ENCODE data around the gene SYCE3.

SYCE3 gene

DNA sequence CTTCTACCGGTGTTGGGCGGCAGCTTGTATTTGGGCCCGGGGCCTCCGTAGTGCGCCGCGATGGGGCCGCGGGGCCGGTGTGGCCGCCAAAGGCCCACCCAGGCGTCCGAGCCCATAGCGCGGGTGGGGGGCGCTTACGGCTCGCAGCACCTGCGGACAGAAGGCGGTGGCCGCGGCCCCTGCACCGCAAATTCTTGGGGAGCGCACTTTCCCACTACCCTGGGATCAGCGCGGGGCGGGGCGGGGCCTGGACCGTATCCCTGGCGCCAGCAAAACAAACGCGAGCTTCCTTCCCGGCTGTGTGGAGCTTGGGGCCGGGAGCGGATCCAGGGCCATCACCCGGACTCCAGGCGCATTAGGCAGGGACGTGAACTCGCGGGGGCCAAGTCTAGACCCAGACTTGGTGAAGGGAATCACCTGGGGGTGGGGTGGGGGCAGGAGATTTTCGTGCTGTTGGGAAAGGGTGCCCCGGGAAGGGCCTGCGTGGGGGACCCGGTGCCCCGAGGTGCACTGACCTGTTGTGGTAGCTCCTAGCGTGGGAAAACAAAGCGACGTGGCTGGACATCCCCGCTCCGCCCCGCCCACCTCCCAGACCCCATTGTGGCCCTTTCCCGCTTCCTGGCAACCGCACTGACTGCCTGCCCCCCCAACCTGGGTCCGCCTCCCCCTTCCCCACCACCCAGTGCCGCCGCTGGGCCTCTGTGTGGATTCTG is 30.6 kb downstream of the SYCE3 start:
- no peaks in the 10 kb centered on the region for H4K20me1 ChIP-seq (ENCODE audit: control insufficient read depth, insufficient read depth, low read depth, low read length)
- no peaks in the 10 kb centered on the region for H3K9me3 ChIP-seq (ENCODE audit: control insufficient read depth, insufficient read depth, low read length)
- H3K4me2 ChIP-seq (ENCODE audit: low read length) = peak overlapping the region; percentile 94
- TF ChIP-seq, protein P1, sequence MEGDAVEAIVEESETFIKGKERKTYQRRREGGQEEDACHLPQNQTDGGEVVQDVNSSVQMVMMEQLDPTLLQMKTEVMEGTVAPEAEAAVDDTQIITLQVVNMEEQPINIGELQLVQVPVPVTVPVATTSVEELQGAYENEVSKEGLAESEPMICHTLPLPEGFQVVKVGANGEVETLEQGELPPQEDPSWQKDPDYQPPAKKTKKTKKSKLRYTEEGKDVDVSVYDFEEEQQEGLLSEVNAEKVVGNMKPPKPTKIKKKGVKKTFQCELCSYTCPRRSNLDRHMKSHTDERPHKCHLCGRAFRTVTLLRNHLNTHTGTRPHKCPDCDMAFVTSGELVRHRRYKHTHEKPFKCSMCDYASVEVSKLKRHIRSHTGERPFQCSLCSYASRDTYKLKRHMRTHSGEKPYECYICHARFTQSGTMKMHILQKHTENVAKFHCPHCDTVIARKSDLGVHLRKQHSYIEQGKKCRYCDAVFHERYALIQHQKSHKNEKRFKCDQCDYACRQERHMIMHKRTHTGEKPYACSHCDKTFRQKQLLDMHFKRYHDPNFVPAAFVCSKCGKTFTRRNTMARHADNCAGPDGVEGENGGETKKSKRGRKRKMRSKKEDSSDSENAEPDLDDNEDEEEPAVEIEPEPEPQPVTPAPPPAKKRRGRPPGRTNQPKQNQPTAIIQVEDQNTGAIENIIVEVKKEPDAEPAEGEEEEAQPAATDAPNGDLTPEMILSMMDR (IDR thresholded peaks at IDR 0.05; ENCODE audit: low read depth, low read length, poor library complexity, severe bottlenecking) = no peak
- no peak for TF ChIP-seq EZH2phosphoT487 (IDR thresholded peaks at IDR 0.05; ENCODE audit: borderline replicate concordance, low read length)
- H3K27ac ChIP-seq (ENCODE audit: low read depth, low read length) = peak overlapping the region; percentile 97
- peaks cover 67% of the 10 kb centered on the region for H3K4me1 ChIP-seq (ENCODE audit: control insufficient read depth, low read length)
- peaks cover 57% of the 10 kb centered on the region for H3F3A ChIP-seq (ENCODE audit: control insufficient read depth, insufficient read depth)
- no peaks in the 10 kb centered on the region for H3K27me3 ChIP-seq (ENCODE audit: control insufficient read depth, low read length)
- peak overlapping the region; percentile 91 for H3K4me3 ChIP-seq (ENCODE audit: low read length)
- H3K9me2 ChIP-seq (replicated peaks; ENCODE audit: control insufficient read depth, low read length) = no peaks in the 10 kb centered on the region
- peaks cover 17% of the 10 kb centered on the region for H3K79me2 ChIP-seq (ENCODE audit: control insufficient read depth, low read length)
- peaks cover 2% of the 10 kb centered on the region; the same call in 1 of the 2 replicates for H3K36me3 ChIP-seq (ENCODE audit: control insufficient read depth, low read length)

DNA sequence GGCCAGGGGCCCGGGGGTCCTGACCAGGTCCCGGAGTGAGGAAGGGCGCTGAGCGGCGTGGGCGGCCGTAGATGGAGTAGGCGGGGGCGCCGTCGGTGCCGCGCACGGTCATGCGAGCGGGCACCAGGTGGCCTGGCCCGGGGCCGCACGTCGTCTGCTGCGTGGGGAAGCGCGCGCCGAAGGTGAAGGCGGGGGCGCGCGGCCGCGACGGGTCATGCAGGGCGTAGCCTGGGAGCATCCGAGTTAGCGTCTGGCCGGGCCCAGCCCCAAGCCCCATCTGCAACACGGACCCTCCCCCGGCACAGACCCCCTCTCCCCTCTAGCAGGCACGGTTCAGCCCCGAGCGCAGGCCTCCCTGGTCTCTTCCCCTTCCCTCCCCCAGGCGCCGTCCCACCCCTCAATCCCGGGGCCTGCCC is 31.2 kb downstream of the SYCE3 start:
- Histone ChIP-seq H3K4me3 (ENCODE audit: low read length) (peak overlapping the region; percentile 91), H3K27me3 (ENCODE audit: control insufficient read depth, low read length) (no peaks in the 10 kb centered on the region)

DNA sequence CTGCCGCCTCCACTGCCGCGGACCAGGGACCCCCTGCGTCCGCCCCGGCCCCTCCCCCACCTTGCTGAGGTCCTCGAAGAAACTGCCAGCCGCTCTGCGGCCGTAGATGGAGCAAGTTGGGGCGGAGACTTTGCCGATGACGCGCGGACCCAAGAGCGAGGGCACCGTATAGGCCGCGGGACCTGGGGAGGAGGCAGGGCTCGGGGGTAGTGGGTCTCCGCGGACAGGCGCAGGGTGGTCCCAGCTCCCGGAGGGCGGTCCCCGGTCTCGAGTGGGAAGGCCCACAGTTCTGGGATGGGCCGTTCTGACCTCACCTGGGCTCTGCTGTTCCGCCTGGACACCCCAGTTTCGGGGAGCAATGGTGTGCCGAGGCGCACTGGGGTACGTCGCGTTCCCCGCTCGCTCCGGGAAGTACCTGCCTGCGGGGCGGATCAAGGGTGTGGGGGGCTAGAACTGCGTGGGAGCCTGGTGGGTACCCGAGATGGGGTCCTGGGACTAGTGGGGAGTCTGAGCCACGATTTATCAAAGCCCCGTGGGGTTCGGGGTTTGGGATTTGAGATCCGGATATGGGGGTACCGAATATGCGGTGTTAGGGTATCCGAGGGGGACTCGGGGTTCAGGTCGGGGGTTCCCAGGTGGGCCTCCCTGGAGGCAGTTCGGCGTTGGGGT is 31.7 kb downstream of the SYCE3 start:
- H3K79me2 ChIP-seq (ENCODE audit: control insufficient read depth, low read length) = peaks cover 24% of the 10 kb centered on the region
- H3K4me3 ChIP-seq (ENCODE audit: low read length) = peak overlapping the region; percentile 91
- peaks cover 50% of the 10 kb centered on the region for H3F3A ChIP-seq (ENCODE audit: control insufficient read depth, insufficient read depth)
- no peaks in the 10 kb centered on the region for H3K9me2 ChIP-seq (replicated peaks; ENCODE audit: control insufficient read depth, low read length)
- peaks cover 2% of the 10 kb centered on the region; the same call in 1 of the 2 replicates for H3K36me3 ChIP-seq (ENCODE audit: control insufficient read depth, low read length)
- peaks cover 63% of the 10 kb centered on the region for H3K4me1 ChIP-seq (ENCODE audit: control insufficient read depth, low read length)
- H3K4me2 ChIP-seq (ENCODE audit: low read length) = peak overlapping the region; percentile 94
- no peaks in the 10 kb centered on the region for H3K9me3 ChIP-seq (ENCODE audit: control insufficient read depth, insufficient read depth, low read length)
- H4K20me1 ChIP-seq (ENCODE audit: control insufficient read depth, insufficient read depth, low read depth, low read length) = no peaks in the 10 kb centered on the region
- H3K27me3 ChIP-seq (ENCODE audit: control insufficient read depth, low read length) = no peaks in the 10 kb centered on the region
- peak overlapping the region; percentile 97 for H3K27ac ChIP-seq (ENCODE audit: low read depth, low read length)
- TF ChIP-seq, protein P1 (IDR thresholded peaks at IDR 0.05; ENCODE audit: low read depth, low read length, poor library complexity, severe bottlenecking) = peak; percentile 9
- TF ChIP-seq EZH2phosphoT487 (IDR thresholded peaks at IDR 0.05; ENCODE audit: borderline replicate concordance, low read length) = no peak

More for the DNA sequence above, 31.2 kb downstream of the SYCE3 start:
- peak overlapping the region; percentile 94 for H3K4me2 ChIP-seq (ENCODE audit: low read length)
- H3F3A ChIP-seq (ENCODE audit: control insufficient read depth, insufficient read depth) = peaks cover 56% of the 10 kb centered on the region
- H3K27ac ChIP-seq (ENCODE audit: low read depth, low read length) = peak overlapping the region; percentile 97
- H3K79me2 ChIP-seq (ENCODE audit: control insufficient read depth, low read length) = peaks cover 21% of the 10 kb centered on the region
- no peaks in the 10 kb centered on the region for H3K9me3 ChIP-seq (ENCODE audit: control insufficient read depth, insufficient read depth, low read length)
- H3K9me2 ChIP-seq (replicated peaks; ENCODE audit: control insufficient read depth, low read length) = no peaks in the 10 kb centered on the region
- TF ChIP-seq, protein P1 (IDR thresholded peaks at IDR 0.05; ENCODE audit: low read depth, low read length, poor library complexity, severe bottlenecking) = no peak
- TF ChIP-seq EZH2phosphoT487 (IDR thresholded peaks at IDR 0.05; ENCODE audit: borderline replicate concordance, low read length) = no peak
- peaks cover 2% of the 10 kb centered on the region; the same call in 1 of the 2 replicates for H3K36me3 ChIP-seq (ENCODE audit: control insufficient read depth, low read length)
- peaks cover 67% of the 10 kb centered on the region for H3K4me1 ChIP-seq (ENCODE audit: control insufficient read depth, low read length)
- no peaks in the 10 kb centered on the region for H4K20me1 ChIP-seq (ENCODE audit: control insufficient read depth, insufficient read depth, low read depth, low read length)

All from DOHH2 (cell line).